SU-DHL-6 (cell line): ENCODE measurements around the gene PACS2.
A peak's percentile ranks its signal among the peaks of the same experiment; 100 is the strongest.

Source experiments
- H2AFZ ChIP-seq: fragments of 200-600 bp; sonication (generic); 2 replicates; pipeline ENCODE4 v1.6.1; 2014; ENCODE audit warnings: low read depth, mild to moderate bottlenecking, moderate library complexity, mixed read lengths, antibody characterized with exemption, low read length; ENCODE audit not compliant: severe bottlenecking
- H3F3A ChIP-seq: fragments of 200-600 bp; shearing (Covaris generic); 2 replicates; pipeline ENCODE4 v1.6.0; 2016; ENCODE audit warnings: antibody characterized with exemption, mild to moderate bottlenecking; ENCODE audit not compliant: insufficient read depth
- H3K27ac ChIP-seq: fragments of 200-600 bp; sonication (generic); 2 replicates; pipeline ENCODE4 v1.5.1; 2016; ENCODE audit warnings: low read depth, mild to moderate bottlenecking, low read length, moderate library complexity, mixed read lengths
- H3K27me3 ChIP-seq: fragments of 200-600 bp; sonication (generic), shearing (Covaris generic); 2 replicates; pipeline ENCODE4 v1.6.0; 2014; ENCODE audit warnings: mild to moderate bottlenecking, low read length
- H3K36me3 ChIP-seq: fragments of 200-600 bp; sonication (generic); 2 replicates; pipeline ENCODE4 v1.6.1; 2014; ENCODE audit warnings: mild to moderate bottlenecking, low read length, mixed read lengths
- H3K4me2 ChIP-seq: fragments of 300-600, 200-600 bp; shearing (Covaris generic), sonication (generic); 2 replicates; pipeline ENCODE4 v1.6.0; 2014; ENCODE audit warnings: low read length, low read depth, mild to moderate bottlenecking; ENCODE audit not compliant: poor library complexity, severe bottlenecking
- H3K4me3 ChIP-seq: fragments of 200-600 bp; sonication (generic); 2 replicates; pipeline ENCODE4 v1.5.1; 2014; ENCODE audit warnings: antibody characterized with exemption, low read length, mild to moderate bottlenecking, mixed read lengths; ENCODE audit not compliant: insufficient read depth, poor library complexity, severe bottlenecking
- H3K79me2 ChIP-seq: fragments of 200-600 bp; sonication (generic); 2 replicates; pipeline ENCODE4 v1.6.1; 2014; ENCODE audit warnings: mild to moderate bottlenecking, low read length, moderate library complexity; ENCODE audit not compliant: insufficient read depth
- H3K9ac ChIP-seq: fragments of 200-600 bp; sonication (generic); 2 replicates; pipeline ENCODE4 v1.7.0; 2014; ENCODE audit warnings: mild to moderate bottlenecking, low read length
- H3K9me2 ChIP-seq: fragments of 200-600 bp; sonication (generic); replicated peaks from 2 replicates; pipeline ENCODE4 v1.6.1; 2014; ENCODE audit warnings: low read length; ENCODE audit not compliant: insufficient read depth
- H3K9me3 ChIP-seq: fragments of 200-600 bp; sonication (generic); 2 replicates; pipeline ENCODE4 v1.6.1; 2014; ENCODE audit warnings: low read length, mixed read lengths; ENCODE audit not compliant: insufficient read depth
- H4K20me1 ChIP-seq: fragments of 200-600 bp; sonication (generic); 2 replicates; pipeline ENCODE4 v1.6.1; 2014; ENCODE audit warnings: low read depth, mild to moderate bottlenecking, antibody characterized with exemption, low read length, moderate library complexity, mixed read lengths
- EZH2phosphoT487 ChIP-seq: fragments of 200-600 bp; sonication (generic), shearing (Covaris generic); conservative IDR thresholded peaks from 2 replicates; pipeline ENCODE4 v1.6.1; 2018; ENCODE audit warnings: mild to moderate bottlenecking, antibody characterized with exemption, low read length, moderate library complexity, mixed read lengths
- TF ChIP-seq, protein P1 (sequence below): fragments of 200-600 bp; sonication (generic); IDR thresholded peaks from one replicate; pipeline ENCODE4 v1.5.1; 2017; ENCODE audit warnings: antibody characterized with exemption, mild to moderate bottlenecking, low read length, moderate library complexity; ENCODE audit not compliant: insufficient read depth, poor library complexity, severe bottlenecking

The PACS2 gene

DNA sequence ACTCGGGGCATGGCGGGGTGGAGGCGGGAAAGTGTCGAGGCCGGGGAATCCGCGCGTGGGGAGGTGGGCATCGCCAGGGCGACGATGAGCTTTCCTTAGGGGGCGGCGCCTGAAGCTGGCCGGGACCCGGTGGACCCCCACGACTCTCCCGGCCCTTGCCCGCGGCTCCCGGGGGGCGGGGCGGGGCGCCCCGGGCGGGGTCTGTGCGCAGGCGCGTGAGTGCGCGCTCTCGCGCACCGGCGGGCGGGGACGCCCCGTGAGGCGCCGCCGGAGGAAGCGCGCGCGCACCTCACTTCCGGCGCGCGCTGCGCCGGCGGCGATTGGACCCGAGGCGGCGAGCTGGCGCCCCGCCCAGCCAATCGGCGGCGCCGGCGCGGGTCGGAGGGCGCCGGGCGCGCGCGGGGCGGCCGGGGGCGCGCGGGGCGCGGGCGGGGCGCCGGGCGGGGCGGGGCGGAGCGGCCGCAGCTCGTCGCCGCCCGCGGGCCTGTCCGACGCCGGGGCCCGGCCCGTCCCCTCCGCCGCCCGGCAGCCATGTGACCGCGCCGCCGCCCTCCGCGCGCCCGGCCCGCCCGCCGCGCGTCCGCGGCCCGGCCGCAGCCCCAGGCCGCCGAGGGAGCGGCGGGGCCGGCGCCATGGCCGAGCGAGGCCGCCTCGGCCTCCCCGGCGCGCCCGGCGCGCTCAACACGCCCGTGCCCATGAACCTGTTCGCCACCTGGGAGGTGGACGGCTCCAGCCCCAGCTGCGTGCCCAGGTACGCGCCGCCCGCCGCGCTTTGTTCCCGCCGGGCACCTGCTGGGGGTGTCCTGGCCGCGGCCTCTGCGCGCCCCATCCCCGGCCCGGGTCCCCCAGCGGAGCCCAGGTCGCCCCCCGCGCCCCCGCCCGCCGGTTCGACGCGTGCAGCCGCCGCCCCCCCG, at the start of gene PACS2:
PACS2 (plus strand) TSS at position 462 of the 914 bp plus-strand sequence; CDS start at position 633, 171 bp downstream.
- Histone ChIP-seq H3K9ac (peak within 1 kb of the TSS; percentile 49), H3K4me2 (peak within 1 kb of the TSS; percentile 62), H4K20me1 (no peaks in the 10 kb centered on the region), H3F3A (peaks cover 8% of the 10 kb centered on the region; the same call in 1 of the 2 replicates), H2AFZ (peak within 1 kb of the TSS; percentile 78), H3K9me3 (no peaks in the 10 kb centered on the region), H3K27me3 (no peaks in the 10 kb centered on the region), H3K4me3 (peak within 1 kb of the TSS; percentile 59), H3K27ac (no peak within 1 kb of the TSS), H3K36me3 (no peaks in the 10 kb centered on the region), H3K79me2 (no peaks in the 10 kb centered on the region; the same call in 1 of the 2 replicates), H3K9me2 (no peaks in the 10 kb centered on the region)
- TF ChIP-seq, protein P1, sequence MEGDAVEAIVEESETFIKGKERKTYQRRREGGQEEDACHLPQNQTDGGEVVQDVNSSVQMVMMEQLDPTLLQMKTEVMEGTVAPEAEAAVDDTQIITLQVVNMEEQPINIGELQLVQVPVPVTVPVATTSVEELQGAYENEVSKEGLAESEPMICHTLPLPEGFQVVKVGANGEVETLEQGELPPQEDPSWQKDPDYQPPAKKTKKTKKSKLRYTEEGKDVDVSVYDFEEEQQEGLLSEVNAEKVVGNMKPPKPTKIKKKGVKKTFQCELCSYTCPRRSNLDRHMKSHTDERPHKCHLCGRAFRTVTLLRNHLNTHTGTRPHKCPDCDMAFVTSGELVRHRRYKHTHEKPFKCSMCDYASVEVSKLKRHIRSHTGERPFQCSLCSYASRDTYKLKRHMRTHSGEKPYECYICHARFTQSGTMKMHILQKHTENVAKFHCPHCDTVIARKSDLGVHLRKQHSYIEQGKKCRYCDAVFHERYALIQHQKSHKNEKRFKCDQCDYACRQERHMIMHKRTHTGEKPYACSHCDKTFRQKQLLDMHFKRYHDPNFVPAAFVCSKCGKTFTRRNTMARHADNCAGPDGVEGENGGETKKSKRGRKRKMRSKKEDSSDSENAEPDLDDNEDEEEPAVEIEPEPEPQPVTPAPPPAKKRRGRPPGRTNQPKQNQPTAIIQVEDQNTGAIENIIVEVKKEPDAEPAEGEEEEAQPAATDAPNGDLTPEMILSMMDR = no peak
- TF ChIP-seq EZH2phosphoT487 = no peak

DNA sequence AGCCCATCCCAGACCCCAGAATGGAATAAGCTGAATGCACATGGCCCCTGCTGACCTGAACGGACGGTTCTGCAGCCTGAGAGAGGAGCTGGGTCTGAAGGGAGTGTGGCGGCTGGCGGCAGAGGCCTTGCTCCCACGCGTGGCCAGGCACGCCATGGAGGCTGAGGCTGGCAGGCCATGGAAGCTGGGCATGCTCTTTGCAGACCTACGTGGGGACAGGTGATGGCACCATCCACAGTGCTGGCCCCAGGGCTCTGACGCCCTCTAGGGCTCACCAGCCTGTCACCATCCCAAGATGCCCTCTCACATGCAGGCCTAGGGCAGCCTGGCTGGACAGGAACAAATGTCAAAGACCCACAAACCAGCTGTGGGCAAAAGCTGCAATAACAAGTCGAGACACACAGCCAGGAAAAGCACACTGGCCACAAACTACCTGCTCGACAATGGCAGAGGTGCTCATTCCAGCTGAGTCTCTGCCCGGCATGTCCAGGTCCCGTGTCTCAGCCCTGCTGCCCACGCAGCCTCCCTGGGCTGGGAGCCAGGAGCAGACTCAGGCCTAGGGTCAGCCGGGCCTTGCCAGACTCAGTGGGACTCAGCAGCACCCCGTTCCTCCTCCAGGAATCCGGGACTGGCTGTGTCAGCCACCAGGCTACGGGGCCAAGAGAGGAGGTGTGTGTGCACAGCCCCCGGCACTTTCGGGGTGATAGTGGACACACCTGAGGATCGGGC, 46.6 kb upstream of the PACS2 start:
- Histone ChIP-seq H3K27me3 (no peaks in the 10 kb centered on the region), H3K9ac (no peak overlapping the region), H3F3A (no peaks in the 10 kb centered on the region), H3K4me3 (no peak overlapping the region), H3K4me2 (no peak overlapping the region), H3K9me2 (no peaks in the 10 kb centered on the region), H3K79me2 (no peaks in the 10 kb centered on the region), H3K36me3 (no peaks in the 10 kb centered on the region), H3K9me3 (no peaks in the 10 kb centered on the region), H4K20me1 (no peaks in the 10 kb centered on the region), H3K27ac (no peak overlapping the region), H2AFZ (no peak overlapping the region)
- TF ChIP-seq, protein P1 = no peak
- TF ChIP-seq EZH2phosphoT487 = no peak

DNA sequence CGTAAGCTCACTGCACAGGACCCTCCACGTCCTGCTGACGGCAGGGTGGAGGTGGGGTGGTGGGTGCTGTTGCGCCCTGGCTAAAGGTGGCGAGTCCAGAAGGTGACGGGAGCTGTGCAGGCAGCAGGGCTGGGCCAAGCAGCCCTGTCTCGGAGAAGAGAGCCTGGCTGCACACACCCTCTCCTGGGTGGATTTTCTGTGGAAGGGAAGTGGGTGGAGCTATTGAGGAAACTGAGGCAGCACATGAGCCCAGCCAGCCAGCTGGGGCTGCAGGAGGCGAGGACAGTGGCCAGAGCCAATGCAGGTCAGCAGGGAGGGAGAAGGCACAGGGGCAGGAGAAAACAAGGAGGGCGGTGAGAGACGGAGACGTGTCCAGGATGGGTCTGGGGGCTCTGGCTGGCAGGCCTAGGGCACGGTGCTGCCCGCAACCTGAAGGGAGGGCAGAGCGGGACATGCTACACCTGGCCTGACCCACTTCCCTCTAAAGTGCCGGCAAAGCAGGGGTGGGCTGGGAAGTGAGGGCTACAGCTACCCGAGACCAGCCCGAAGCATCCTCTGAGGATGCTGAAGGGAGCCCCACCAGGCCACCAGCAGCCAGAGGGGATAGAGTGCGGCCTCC, 45.7 kb upstream of the PACS2 start:
- Histone ChIP-seq H3K36me3 (no peaks in the 10 kb centered on the region), H3K27ac (no peak overlapping the region), H3F3A (no peaks in the 10 kb centered on the region), H2AFZ (no peak overlapping the region), H3K4me3 (no peak overlapping the region), H4K20me1 (no peaks in the 10 kb centered on the region), H3K9me2 (no peaks in the 10 kb centered on the region), H3K79me2 (no peaks in the 10 kb centered on the region), H3K9ac (no peak overlapping the region), H3K9me3 (no peaks in the 10 kb centered on the region), H3K27me3 (no peaks in the 10 kb centered on the region), H3K4me2 (no peak overlapping the region)
- TF ChIP-seq EZH2phosphoT487 = no peak
- TF ChIP-seq, protein P1 = no peak
